GM12892 (cell line): ENCODE measurements around the gene TOMM40L.

ENCODE experiments used
- POLR2A ChIP-seq: IDR thresholded peaks from 2 replicates; pipeline ENCODE4 v1.6.1; 2011; ENCODE audit warnings: low read depth, low read length, control low read depth
- POLR2AphosphoS5 ChIP-seq: IDR thresholded peaks from 2 replicates; pipeline ENCODE4 v1.6.1; 2011; ENCODE audit warnings: low read depth, low read length, control low read depth
- TAF1 ChIP-seq: IDR thresholded peaks from 2 replicates; pipeline ENCODE4 v1.6.1; 2011; ENCODE audit warnings: low read depth, mild to moderate bottlenecking, control low read depth, low read length, borderline replicate concordance

DNA sequence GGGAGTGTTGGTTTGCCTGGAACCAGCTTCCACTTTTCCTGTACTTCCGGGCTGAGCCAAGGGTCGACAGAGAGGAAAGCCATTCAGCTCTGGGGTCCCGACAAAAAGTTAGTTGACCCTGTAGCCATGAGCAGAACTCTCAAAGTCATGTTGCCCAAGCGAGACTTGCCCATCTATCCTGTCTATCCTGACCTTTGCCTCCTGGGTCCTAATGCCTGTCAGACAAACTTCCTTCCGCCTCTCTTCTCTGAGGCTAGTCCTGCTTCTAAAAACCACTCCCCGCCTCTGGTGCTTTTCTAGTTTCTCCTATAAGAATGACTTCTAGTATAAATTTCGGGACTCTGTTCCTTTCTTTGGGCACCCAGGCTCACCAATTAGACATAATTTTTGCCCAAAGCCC is 25.0 kb downstream of the TOMM40L start:
- no peak for TF ChIP-seq POLR2A
- TF ChIP-seq TAF1, result no peak
- no peak for TF ChIP-seq POLR2AphosphoS5
